Stimulated activated effector memory CD8-positive, alpha-beta T cell treated with anti-CD3 and anti-CD28 coated beads, Interleukin-12 subunit alpha, Interleukin-12 subunit beta, amount 100 ng/mL, for 72 hours (primary cell): ENCODE results near the gene IZUMO2.

ENCODE experiments used
- ATAC-seq: fragments of 150-1000 bp; cut with Tn5 transposase; 2 replicates; pipeline ENCODE4 v1.10.0; 2021
- DNase-seq, 2 donors: peaks; one replicate each; pipeline ENCODE4 v3.0.0; 2021 to 2022; ENCODE audit warnings: low spot score in 2 of 2
- H3K27ac Mint-ChIP-seq: one replicate; pipeline ENCODE4 v1.8.0; 2022; ENCODE audit warnings: mild to moderate bottlenecking, mixed read lengths
- H3K36me3 Mint-ChIP-seq: one replicate; pipeline ENCODE4 v1.8.0; 2022; ENCODE audit warnings: mild to moderate bottlenecking, mixed read lengths
- H3K4me1 Mint-ChIP-seq: one replicate; pipeline ENCODE4 v1.8.0; 2022; ENCODE audit warnings: mixed read lengths
- H3K4me3 Mint-ChIP-seq: one replicate; pipeline ENCODE4 v1.8.0; 2022; ENCODE audit warnings: mild to moderate bottlenecking, mixed read lengths
- H3K9me3 Mint-ChIP-seq: one replicate; pipeline ENCODE4 v1.8.0; 2022; ENCODE audit warnings: mixed read lengths

Gene IZUMO2

GRCh38 chr19:50195224-50195623 is 32.1 kb upstream of the IZUMO2 start:
- Mint-ChIP-seq H3K4me3 (no peak overlapping the region), H3K9me3 (no peaks in the 10 kb centered on the region), H3K4me1 (no peaks in the 10 kb centered on the region), H3K27ac (no peak overlapping the region), H3K36me3 (no peaks in the 10 kb centered on the region)
- DNase-seq: no peak
- no peak for ATAC-seq

GRCh38 chr19:50192463-50193211 is 29.6 kb upstream of the IZUMO2 start:
- no peak for DNase-seq

GRCh38 chr19:50191216-50191615 is 28.1 kb upstream of the IZUMO2 start:
- Mint-ChIP-seq H3K4me1 (no peaks in the 10 kb centered on the region), H3K27ac (no peak overlapping the region), H3K4me3 (no peak overlapping the region), H3K9me3 (peaks cover 2% of the 10 kb centered on the region), H3K36me3 (no peaks in the 10 kb centered on the region)
- no peak for ATAC-seq
- no peak for DNase-seq

More at GRCh38 chr19:50192463-50193211, 29.6 kb upstream of the IZUMO2 start:
- no peaks in the 10 kb centered on the region for H3K36me3 Mint-ChIP-seq
- H3K9me3 Mint-ChIP-seq: no peaks in the 10 kb centered on the region
- H3K4me1 Mint-ChIP-seq: no peaks in the 10 kb centered on the region
- no peak for ATAC-seq
- no peak overlapping the region for H3K27ac Mint-ChIP-seq
- no peak overlapping the region for H3K4me3 Mint-ChIP-seq

- no peaks in the 10 kb centered on the region for H3K4me1 Mint-ChIP-seq
- no peak overlapping the region for H3K27ac Mint-ChIP-seq
- H3K9me3 Mint-ChIP-seq: peaks cover 2% of the 10 kb centered on the region
- ATAC-seq: no peak
- DNase-seq: no peak
- H3K4me3 Mint-ChIP-seq: no peak overlapping the region
- no peaks in the 10 kb centered on the region for H3K36me3 Mint-ChIP-seq
These were observed 27.4 kb upstream of the IZUMO2 start for GRCh38 chr19:50190439-50190891.

- no peak for ATAC-seq
- Mint-ChIP-seq H3K9me3 (peaks cover 2% of the 10 kb centered on the region), H3K4me1 (no peaks in the 10 kb centered on the region), H3K36me3 (no peaks in the 10 kb centered on the region), H3K27ac (no peak overlapping the region), H3K4me3 (no peak overlapping the region)
- no peak for DNase-seq
These were observed 26.2 kb upstream of the IZUMO2 start for GRCh38 chr19:50189331-50189730.

- H3K9me3 Mint-ChIP-seq: peaks cover 2% of the 10 kb centered on the region
- DNase-seq (no peak), ATAC-seq (no peak)
- H3K4me1 Mint-ChIP-seq: no peaks in the 10 kb centered on the region
- H3K27ac Mint-ChIP-seq: no peak overlapping the region
- H3K4me3 Mint-ChIP-seq: no peak overlapping the region
- H3K36me3 Mint-ChIP-seq: no peaks in the 10 kb centered on the region
These were observed 24.9 kb upstream of the IZUMO2 start for GRCh38 chr19:50187937-50188336.

GRCh38 chr19:50184196-50184595 is 21.1 kb upstream of the IZUMO2 start:
- ATAC-seq (no peak), DNase-seq (no peak)
- Mint-ChIP-seq H3K27ac (no peak overlapping the region), H3K9me3 (peaks cover 2% of the 10 kb centered on the region), H3K4me1 (no peaks in the 10 kb centered on the region), H3K4me3 (no peak overlapping the region), H3K36me3 (no peaks in the 10 kb centered on the region)

GRCh38 chr19:50181121-50181520 is 18.0 kb upstream of the IZUMO2 start:
- Mint-ChIP-seq H3K9me3 (no peaks in the 10 kb centered on the region), H3K36me3 (no peaks in the 10 kb centered on the region), H3K4me1 (no peaks in the 10 kb centered on the region), H3K27ac (no peak overlapping the region), H3K4me3 (no peak overlapping the region)
- no peak for ATAC-seq
- no peak for DNase-seq

- Mint-ChIP-seq H3K36me3 (no peaks in the 10 kb centered on the region), H3K27ac (no peak overlapping the region), H3K4me3 (no peak overlapping the region), H3K9me3 (no peaks in the 10 kb centered on the region), H3K4me1 (no peaks in the 10 kb centered on the region)
- ATAC-seq (no peak), DNase-seq (no peak)
These were observed 15.9 kb upstream of the IZUMO2 start for GRCh38 chr19:50178859-50179537.

- no peaks in the 10 kb centered on the region for H3K9me3 Mint-ChIP-seq
- H3K27ac Mint-ChIP-seq: no peak overlapping the region
- DNase-seq (no peak), ATAC-seq (no peak)
- H3K36me3 Mint-ChIP-seq: no peaks in the 10 kb centered on the region
- H3K4me3 Mint-ChIP-seq: no peak overlapping the region
- no peaks in the 10 kb centered on the region for H3K4me1 Mint-ChIP-seq
These were observed 15.2 kb upstream of the IZUMO2 start for GRCh38 chr19:50178320-50178719.

GRCh38 chr19:50176775-50177174 is 13.7 kb upstream of the IZUMO2 start:
- H3K4me1 Mint-ChIP-seq: no peaks in the 10 kb centered on the region
- no peaks in the 10 kb centered on the region for H3K36me3 Mint-ChIP-seq
- H3K4me3 Mint-ChIP-seq: no peak overlapping the region
- DNase-seq: no peak
- no peak for ATAC-seq
- no peaks in the 10 kb centered on the region for H3K9me3 Mint-ChIP-seq
- H3K27ac Mint-ChIP-seq: no peak overlapping the region

GRCh38 chr19:50175924-50176323 is 12.8 kb upstream of the IZUMO2 start:
- Mint-ChIP-seq H3K36me3 (no peaks in the 10 kb centered on the region), H3K4me1 (no peaks in the 10 kb centered on the region), H3K27ac (no peak overlapping the region), H3K9me3 (no peaks in the 10 kb centered on the region), H3K4me3 (no peak overlapping the region)
- no peak for DNase-seq
- ATAC-seq: no peak

- DNase-seq (no peak), ATAC-seq (no peak)
- Mint-ChIP-seq H3K9me3 (no peaks in the 10 kb centered on the region), H3K4me1 (no peaks in the 10 kb centered on the region), H3K27ac (no peak overlapping the region), H3K4me3 (no peak overlapping the region), H3K36me3 (no peaks in the 10 kb centered on the region)
These were observed 11.2 kb upstream of the IZUMO2 start for GRCh38 chr19:50174100-50174793.

GRCh38 chr19:50173127-50173526 is 10.0 kb upstream of the IZUMO2 start:
- Mint-ChIP-seq H3K9me3 (no peaks in the 10 kb centered on the region), H3K36me3 (no peaks in the 10 kb centered on the region), H3K4me3 (no peak overlapping the region), H3K4me1 (no peaks in the 10 kb centered on the region), H3K27ac (no peak overlapping the region)
- ATAC-seq: peak; percentile 50
- DNase-seq: no peak

- Mint-ChIP-seq H3K4me1 (no peaks in the 10 kb centered on the region), H3K4me3 (no peak overlapping the region), H3K27ac (no peak overlapping the region), H3K36me3 (no peaks in the 10 kb centered on the region), H3K9me3 (no peaks in the 10 kb centered on the region)
- ATAC-seq (no peak), DNase-seq (no peak)
These were observed 9.6 kb upstream of the IZUMO2 start for GRCh38 chr19:50172726-50173125.

- H3K4me3 Mint-ChIP-seq: no peak overlapping the region
- no peak overlapping the region for H3K27ac Mint-ChIP-seq
- no peaks in the 10 kb centered on the region for H3K4me1 Mint-ChIP-seq
- no peaks in the 10 kb centered on the region for H3K36me3 Mint-ChIP-seq
- no peak for DNase-seq
- H3K9me3 Mint-ChIP-seq: no peaks in the 10 kb centered on the region
- ATAC-seq: no peak
These were observed 8.7 kb upstream of the IZUMO2 start for GRCh38 chr19:50171752-50172151.
